Measurements from ENCODE around the gene RND2. TPM values are rescaled to one million over a fixed set of nuclear protein-coding genes. Genes with fewer than 3 reads are reported as not detected.

RND2 gene
- total and polyA plus RNA-seq, 2 of the 13 experiments (the other 11 are each of a cell fraction or from before 2014, with no cell fraction given), result 0.05 to 0.11 TPM

DNA sequence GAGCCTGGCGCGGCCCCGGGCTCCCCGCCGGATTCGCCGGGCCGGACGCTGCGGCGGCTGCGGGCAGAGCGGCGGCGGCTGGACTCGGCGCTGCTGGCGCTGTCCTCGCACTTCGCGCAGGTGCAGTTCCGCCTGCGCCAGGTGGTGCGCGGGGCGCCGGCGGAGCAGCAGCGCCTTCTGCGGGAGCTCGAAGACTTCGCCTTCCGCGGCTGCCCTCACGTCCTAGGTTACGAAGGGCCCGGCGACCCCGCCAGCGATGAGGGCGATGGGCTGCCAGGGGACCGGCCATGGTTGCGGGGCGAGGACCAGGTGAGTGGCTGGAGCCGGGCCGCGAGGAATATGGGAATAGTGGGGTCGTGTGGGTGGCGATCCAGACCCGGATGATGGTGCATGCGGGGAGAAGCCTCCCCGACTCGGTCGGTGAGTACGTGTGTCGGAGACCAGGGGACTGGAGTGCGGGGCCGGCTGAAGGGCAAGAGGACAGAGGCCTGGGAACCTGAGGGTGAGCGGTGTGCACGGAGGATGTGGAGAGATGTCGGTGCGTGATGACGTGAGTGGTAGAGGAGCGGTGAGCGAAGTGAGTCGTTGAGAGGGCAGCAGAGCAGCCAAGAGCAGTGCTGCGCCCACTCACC, 44.1 kb upstream of the RND2 start (continued):
- TF ChIP-seq MATR3 (CRISPR knock-in tag; IDR thresholded peaks at IDR 0.05), result no peak
- no peak for TF ChIP-seq KMT2B (CRISPR knock-in tag; IDR thresholded peaks at IDR 0.05)
- TF ChIP-seq SNAI1 (CRISPR knock-in tag; IDR thresholded peaks at IDR 0.05; ENCODE audit: borderline replicate concordance), result no peak
- TF ChIP-seq, protein P1, sequence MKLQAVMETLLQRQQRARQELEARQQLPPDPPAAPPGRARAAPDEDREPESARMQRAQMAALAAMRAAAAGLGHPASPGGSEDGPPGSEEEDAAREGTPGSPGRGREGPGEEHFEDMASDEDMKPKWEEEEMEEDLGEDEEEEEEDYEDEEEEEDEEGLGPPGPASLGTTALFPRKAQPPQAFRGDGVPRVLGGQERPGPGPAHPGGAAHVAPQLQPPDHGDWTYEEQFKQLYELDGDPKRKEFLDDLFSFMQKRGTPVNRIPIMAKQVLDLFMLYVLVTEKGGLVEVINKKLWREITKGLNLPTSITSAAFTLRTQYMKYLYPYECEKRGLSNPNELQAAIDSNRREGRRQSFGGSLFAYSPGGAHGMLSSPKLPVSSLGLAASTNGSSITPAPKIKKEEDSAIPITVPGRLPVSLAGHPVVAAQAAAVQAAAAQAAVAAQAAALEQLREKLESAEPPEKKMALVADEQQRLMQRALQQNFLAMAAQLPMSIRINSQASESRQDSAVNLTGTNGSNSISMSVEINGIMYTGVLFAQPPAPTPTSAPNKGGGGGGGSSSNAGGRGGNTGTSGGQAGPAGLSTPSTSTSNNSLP (IDR thresholded peaks at IDR 0.05; ENCODE audit: low read depth, low read length), result no peak
- TF ChIP-seq SNAPC5 (CRISPR knock-in tag; IDR thresholded peaks at IDR 0.05; ENCODE audit: borderline replicate concordance), result no peak
- TF ChIP-seq ATF1 (CRISPR knock-in tag; IDR thresholded peaks at IDR 0.05), result no peak
- TF ChIP-seq BHLHE40 (IDR thresholded peaks at IDR 0.05; ENCODE audit: low read length), result no peak
- TF ChIP-seq, protein P2, sequence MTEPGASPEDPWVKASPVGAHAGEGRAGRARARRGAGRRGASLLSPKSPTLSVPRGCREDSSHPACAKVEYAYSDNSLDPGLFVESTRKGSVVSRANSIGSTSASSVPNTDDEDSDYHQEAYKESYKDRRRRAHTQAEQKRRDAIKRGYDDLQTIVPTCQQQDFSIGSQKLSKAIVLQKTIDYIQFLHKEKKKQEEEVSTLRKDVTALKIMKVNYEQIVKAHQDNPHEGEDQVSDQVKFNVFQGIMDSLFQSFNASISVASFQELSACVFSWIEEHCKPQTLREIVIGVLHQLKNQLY (CRISPR knock-in tag; IDR thresholded peaks at IDR 0.05), result no peak
- peak; percentile 69 for TF ChIP-seq CREB3 (CRISPR knock-in tag; IDR thresholded peaks at IDR 0.05)
- TF ChIP-seq ZNF782 (CRISPR knock-in tag; IDR thresholded peaks at IDR 0.05; ENCODE audit: borderline replicate concordance), result no peak; the same call in 1 of the 2 replicates
- TF ChIP-seq, protein P3, sequence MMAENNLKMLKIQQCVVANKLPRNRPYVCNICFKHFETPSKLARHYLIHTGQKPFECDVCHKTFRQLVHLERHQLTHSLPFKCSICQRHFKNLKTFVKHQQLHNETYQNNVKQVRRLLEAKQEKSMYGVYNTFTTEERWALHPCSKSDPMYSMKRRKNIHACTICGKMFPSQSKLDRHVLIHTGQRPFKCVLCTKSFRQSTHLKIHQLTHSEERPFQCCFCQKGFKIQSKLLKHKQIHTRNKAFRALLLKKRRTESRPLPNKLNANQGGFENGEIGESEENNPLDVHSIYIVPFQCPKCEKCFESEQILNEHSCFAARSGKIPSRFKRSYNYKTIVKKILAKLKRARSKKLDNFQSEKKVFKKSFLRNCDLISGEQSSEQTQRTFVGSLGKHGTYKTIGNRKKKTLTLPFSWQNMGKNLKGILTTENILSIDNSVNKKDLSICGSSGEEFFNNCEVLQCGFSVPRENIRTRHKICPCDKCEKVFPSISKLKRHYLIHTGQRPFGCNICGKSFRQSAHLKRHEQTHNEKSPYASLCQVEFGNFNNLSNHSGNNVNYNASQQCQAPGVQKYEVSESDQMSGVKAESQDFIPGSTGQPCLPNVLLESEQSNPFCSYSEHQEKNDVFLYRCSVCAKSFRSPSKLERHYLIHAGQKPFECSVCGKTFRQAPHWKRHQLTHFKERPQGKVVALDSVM (CRISPR knock-in tag; IDR thresholded peaks at IDR 0.05), result peak; percentile 55; the same call in 1 of the 2 replicates
- no peak for TF ChIP-seq SIN3A (IDR thresholded peaks at IDR 0.05; ENCODE audit: borderline replicate concordance, low read depth, low read length)
- TF ChIP-seq ARHGAP35 (CRISPR knock-in tag; IDR thresholded peaks at IDR 0.05; ENCODE audit: borderline replicate concordance), result no peak
- no peak for TF ChIP-seq PRPF4 (IDR thresholded peaks at IDR 0.05; ENCODE audit: low read depth, low read length, poor library complexity, severe bottlenecking)
- no peak for TF ChIP-seq ONECUT2 (CRISPR knock-in tag; IDR thresholded peaks at IDR 0.05)
- 0 out of 2 replicates have a peak, but pooled peaks have one; percentile 78 for TF ChIP-seq TRAFD1 (CRISPR knock-in tag; IDR thresholded peaks at IDR 0.05; ENCODE audit: borderline replicate concordance)
- TF ChIP-seq ATF4 (CRISPR knock-in tag; IDR thresholded peaks at IDR 0.05), result no peak
- no peak for TF ChIP-seq ZNF792 (CRISPR knock-in tag; IDR thresholded peaks at IDR 0.05)
- TF ChIP-seq FOXC1 (CRISPR knock-in tag; IDR thresholded peaks at IDR 0.05; ENCODE audit: borderline replicate concordance), result peak; percentile 91
- no peak for TF ChIP-seq FOXA3 (CRISPR knock-in tag; IDR thresholded peaks at IDR 0.05)
- TF ChIP-seq NFRKB (IDR thresholded peaks at IDR 0.05), result no peak
- no peak for TF ChIP-seq SRSF9 (IDR thresholded peaks at IDR 0.05; ENCODE audit: borderline replicate concordance, insufficient read depth, low read depth, low read length, poor library complexity, severe bottlenecking)

Measured in HepG2 (cell line).